ENCODE measurements around the gene CRYBG2.
"Not testable (repeated sequence)": the region's sequence is repeated elsewhere in the genome, so short reads cannot be mapped to it uniquely, and the experiment has no call there.

- TF ChIP-seq, protein P1, sequence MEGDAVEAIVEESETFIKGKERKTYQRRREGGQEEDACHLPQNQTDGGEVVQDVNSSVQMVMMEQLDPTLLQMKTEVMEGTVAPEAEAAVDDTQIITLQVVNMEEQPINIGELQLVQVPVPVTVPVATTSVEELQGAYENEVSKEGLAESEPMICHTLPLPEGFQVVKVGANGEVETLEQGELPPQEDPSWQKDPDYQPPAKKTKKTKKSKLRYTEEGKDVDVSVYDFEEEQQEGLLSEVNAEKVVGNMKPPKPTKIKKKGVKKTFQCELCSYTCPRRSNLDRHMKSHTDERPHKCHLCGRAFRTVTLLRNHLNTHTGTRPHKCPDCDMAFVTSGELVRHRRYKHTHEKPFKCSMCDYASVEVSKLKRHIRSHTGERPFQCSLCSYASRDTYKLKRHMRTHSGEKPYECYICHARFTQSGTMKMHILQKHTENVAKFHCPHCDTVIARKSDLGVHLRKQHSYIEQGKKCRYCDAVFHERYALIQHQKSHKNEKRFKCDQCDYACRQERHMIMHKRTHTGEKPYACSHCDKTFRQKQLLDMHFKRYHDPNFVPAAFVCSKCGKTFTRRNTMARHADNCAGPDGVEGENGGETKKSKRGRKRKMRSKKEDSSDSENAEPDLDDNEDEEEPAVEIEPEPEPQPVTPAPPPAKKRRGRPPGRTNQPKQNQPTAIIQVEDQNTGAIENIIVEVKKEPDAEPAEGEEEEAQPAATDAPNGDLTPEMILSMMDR (IDR thresholded peaks at IDR 0.05 in 4 of 5, conservative IDR thresholded peaks at IDR 0.05 in 1 of 5) = not testable (repeated sequence)
- not testable (repeated sequence) for TF ChIP-seq POLR2A (IDR thresholded peaks at IDR 0.05)
Measured at GRCh38 chr1:26374361-26374760, 20.4 kb upstream of the CRYBG2 start.

Measured in gastrocnemius medialis (tissue), 4 donors.